Spleen (tissue), 7 donors: Measurements from ENCODE around the gene SPOCK3.

Source experiments
- POLR2A ChIP-seq, 3 donors: fragments of 450-650 bp; IDR thresholded peaks; one replicate each; pipeline ENCODE4 v1.5.1; 2017; ENCODE audit warnings: antibody characterized with exemption in 3 of 3, mild to moderate bottlenecking in 1 of 3
- TF ChIP-seq, protein P1 (sequence below), 11 experiments: fragments of 200-600 bp in 7 of 11; fragments of 450-650 bp in 4 of 11; sonication (generic) in 4 of 11; IDR thresholded peaks in 8 of 11; conservative IDR thresholded peaks in 3 of 11; 1 replicate in 7 of 11; 2 replicates in 4 of 11; pipeline versions ENCODE4 v1.4.0 to v1.8.0; 2016 to 2021; ENCODE audit warnings: antibody characterized with exemption in 11 of 11, inconsistent platforms in 4 of 11, mild to moderate bottlenecking in 1 of 11
- donor health status: DM: no; HTN: no; CAD: no; lungs with moderate emphysema.
- donor health status: DM: no; HTN: no; CAD: no.
- donor health status: DM: no; HTN: no; CAD: no.

DNA sequence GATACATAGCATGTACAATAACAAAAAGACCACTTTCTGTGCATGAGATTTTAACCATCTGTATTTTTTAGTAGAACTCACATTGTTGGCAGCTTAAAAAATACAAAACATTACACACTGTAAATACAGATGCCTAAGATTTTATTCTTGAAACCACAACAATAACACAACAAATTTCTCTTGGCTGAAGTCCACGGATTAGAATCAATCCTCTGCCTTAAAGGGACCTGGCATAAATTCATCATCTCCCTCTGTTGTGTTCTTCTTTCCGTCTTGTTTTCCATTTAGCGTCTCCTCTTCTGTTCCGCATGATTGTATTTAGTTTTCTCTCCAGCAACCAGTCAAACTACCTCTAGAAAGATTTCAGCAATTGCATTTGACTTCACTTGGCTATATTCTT lies 231.0 kb downstream of the SPOCK3 start:
- TF ChIP-seq, protein P1, sequence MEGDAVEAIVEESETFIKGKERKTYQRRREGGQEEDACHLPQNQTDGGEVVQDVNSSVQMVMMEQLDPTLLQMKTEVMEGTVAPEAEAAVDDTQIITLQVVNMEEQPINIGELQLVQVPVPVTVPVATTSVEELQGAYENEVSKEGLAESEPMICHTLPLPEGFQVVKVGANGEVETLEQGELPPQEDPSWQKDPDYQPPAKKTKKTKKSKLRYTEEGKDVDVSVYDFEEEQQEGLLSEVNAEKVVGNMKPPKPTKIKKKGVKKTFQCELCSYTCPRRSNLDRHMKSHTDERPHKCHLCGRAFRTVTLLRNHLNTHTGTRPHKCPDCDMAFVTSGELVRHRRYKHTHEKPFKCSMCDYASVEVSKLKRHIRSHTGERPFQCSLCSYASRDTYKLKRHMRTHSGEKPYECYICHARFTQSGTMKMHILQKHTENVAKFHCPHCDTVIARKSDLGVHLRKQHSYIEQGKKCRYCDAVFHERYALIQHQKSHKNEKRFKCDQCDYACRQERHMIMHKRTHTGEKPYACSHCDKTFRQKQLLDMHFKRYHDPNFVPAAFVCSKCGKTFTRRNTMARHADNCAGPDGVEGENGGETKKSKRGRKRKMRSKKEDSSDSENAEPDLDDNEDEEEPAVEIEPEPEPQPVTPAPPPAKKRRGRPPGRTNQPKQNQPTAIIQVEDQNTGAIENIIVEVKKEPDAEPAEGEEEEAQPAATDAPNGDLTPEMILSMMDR (IDR thresholded peaks at IDR 0.05 in 8 of 11, conservative IDR thresholded peaks at IDR 0.05 in 3 of 11) = no peak
- TF ChIP-seq POLR2A (IDR thresholded peaks at IDR 0.05) = no peak
